HG02938 (cell line): ENCODE data around the gene FAR2.
"Not testable (repeated sequence)": the region's sequence is repeated elsewhere in the genome, so short reads cannot be mapped to it uniquely, and the experiment has no call there.

Experiments
- ATAC-seq: cut with Tn5 transposase; IDR thresholded peaks from one replicate; pipeline ENCODE4 v1.9.1; 2021; ENCODE audit warnings: mild to moderate bottlenecking, moderate library complexity; ENCODE audit not compliant: unreplicated experiment

The FAR2 gene

GRCh38 chr12:29152223-29152868 lies 3.3 kb downstream of the FAR2 start:
- peak; percentile 92 for ATAC-seq

GRCh38 chr12:29152981-29153630 lies 4.0 kb downstream of the FAR2 start:
- no peak for ATAC-seq

- peak; percentile 47 for ATAC-seq
These were observed 6.0 kb downstream of the FAR2 start for GRCh38 chr12:29155079-29155478.

- no peak for ATAC-seq
These were observed 8.4 kb downstream of the FAR2 start for GRCh38 chr12:29157486-29157946.

- no peak for ATAC-seq
These were observed 9.2 kb downstream of the FAR2 start for GRCh38 chr12:29158115-29158763.

- ATAC-seq = no peak
These were observed 10.6 kb downstream of the FAR2 start for GRCh38 chr12:29159661-29160060.

- ATAC-seq = no peak
These were observed 11.2 kb downstream of the FAR2 start for GRCh38 chr12:29160230-29160629.

- ATAC-seq = no peak
These were observed 14.1 kb downstream of the FAR2 start for GRCh38 chr12:29163146-29163545.

GRCh38 chr12:29164477-29165393 lies 15.7 kb downstream of the FAR2 start:
- ATAC-seq = peak; percentile 100

- no peak for ATAC-seq
These were observed 18.4 kb downstream of the FAR2 start for GRCh38 chr12:29167445-29167844.

GRCh38 chr12:29167988-29168387 lies 18.9 kb downstream of the FAR2 start:
- ATAC-seq = no peak

- ATAC-seq = not testable (repeated sequence)
These were observed 20.9 kb downstream of the FAR2 start for GRCh38 chr12:29169978-29170377.

GRCh38 chr12:29170478-29171084 lies 21.5 kb downstream of the FAR2 start:
- not testable (repeated sequence) for ATAC-seq

- ATAC-seq = no peak
These were observed 22.6 kb downstream of the FAR2 start for GRCh38 chr12:29171421-29172258.

- ATAC-seq = no peak
These were observed 27.9 kb downstream of the FAR2 start for GRCh38 chr12:29176941-29177340.

- ATAC-seq = not testable (repeated sequence)
These were observed 33.2 kb downstream of the FAR2 start for GRCh38 chr12:29182247-29182646.

GRCh38 chr12:29187756-29188155 lies 38.7 kb downstream of the FAR2 start:
- no peak for ATAC-seq

- ATAC-seq = no peak
These were observed 42.3 kb downstream of the FAR2 start for GRCh38 chr12:29191267-29191850.

GRCh38 chr12:29198901-29199300 lies 49.8 kb downstream of the FAR2 start:
- no peak for ATAC-seq
